ENCODE results near the gene PSMD3.

DNA sequence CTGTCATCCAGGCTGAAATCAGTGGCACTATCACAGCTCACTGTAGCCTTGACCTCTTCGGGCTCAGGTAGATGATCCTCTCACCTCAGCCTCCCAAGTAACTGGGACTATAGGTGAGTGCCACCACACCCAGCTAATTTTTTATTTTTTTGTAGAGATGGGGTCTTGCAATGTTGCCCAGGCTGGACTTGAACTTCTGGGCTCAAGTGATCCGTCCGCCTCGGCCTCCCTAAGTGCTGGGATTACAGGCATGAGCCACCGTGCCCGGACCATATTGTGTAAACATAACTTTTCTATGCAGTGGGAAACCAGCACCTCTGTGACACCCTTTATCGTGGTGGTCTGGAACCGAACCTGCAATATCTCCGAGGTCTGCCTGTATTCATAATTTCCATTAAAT is 23.5 kb downstream of the PSMD3 start:
- TF ChIP-seq, protein P1, sequence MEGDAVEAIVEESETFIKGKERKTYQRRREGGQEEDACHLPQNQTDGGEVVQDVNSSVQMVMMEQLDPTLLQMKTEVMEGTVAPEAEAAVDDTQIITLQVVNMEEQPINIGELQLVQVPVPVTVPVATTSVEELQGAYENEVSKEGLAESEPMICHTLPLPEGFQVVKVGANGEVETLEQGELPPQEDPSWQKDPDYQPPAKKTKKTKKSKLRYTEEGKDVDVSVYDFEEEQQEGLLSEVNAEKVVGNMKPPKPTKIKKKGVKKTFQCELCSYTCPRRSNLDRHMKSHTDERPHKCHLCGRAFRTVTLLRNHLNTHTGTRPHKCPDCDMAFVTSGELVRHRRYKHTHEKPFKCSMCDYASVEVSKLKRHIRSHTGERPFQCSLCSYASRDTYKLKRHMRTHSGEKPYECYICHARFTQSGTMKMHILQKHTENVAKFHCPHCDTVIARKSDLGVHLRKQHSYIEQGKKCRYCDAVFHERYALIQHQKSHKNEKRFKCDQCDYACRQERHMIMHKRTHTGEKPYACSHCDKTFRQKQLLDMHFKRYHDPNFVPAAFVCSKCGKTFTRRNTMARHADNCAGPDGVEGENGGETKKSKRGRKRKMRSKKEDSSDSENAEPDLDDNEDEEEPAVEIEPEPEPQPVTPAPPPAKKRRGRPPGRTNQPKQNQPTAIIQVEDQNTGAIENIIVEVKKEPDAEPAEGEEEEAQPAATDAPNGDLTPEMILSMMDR (IDR thresholded peaks at IDR 0.05), result no peak
- TF ChIP-seq ZFX (IDR thresholded peaks at IDR 0.05; ENCODE audit: borderline replicate concordance), result no peak
